Stimulated activated CD4-positive, alpha-beta T cell treated with anti-CD3 and anti-CD28 coated beads, Interleukin-4, amount 100 ng/mL, for 48 hours (primary cell): ENCODE data around the gene DUSP9.

Experiments
- DNase-seq, 2 donors: peaks; one replicate each; pipeline ENCODE4 v3.0.0-alpha.2; 2020; ENCODE audit warnings: low read depth in 2 of 2

The DUSP9 gene

GRCh38 chrX:153635788-153636668 is 11.0 kb upstream of the DUSP9 start:
- no peak for DNase-seq

GRCh38 chrX:153636716-153637115 is 10.3 kb upstream of the DUSP9 start:
- DNase-seq: no peak

- DNase-seq: no peak
These were observed 9.6 kb upstream of the DUSP9 start for GRCh38 chrX:153637121-153638040.

- DNase-seq: no peak
These were observed 9.0 kb upstream of the DUSP9 start for GRCh38 chrX:153638041-153638371.

GRCh38 chrX:153638436-153639176 is 8.4 kb upstream of the DUSP9 start:
- no peak for DNase-seq

- DNase-seq: no peak
These were observed 7.6 kb upstream of the DUSP9 start for GRCh38 chrX:153639177-153640044.

- no peak for DNase-seq
These were observed 6.8 kb upstream of the DUSP9 start for GRCh38 chrX:153640045-153640686.

GRCh38 chrX:153640736-153641575 is 6.0 kb upstream of the DUSP9 start:
- no peak for DNase-seq

GRCh38 chrX:153641627-153642026 is 5.4 kb upstream of the DUSP9 start:
- no peak for DNase-seq

GRCh38 chrX:153642051-153642654 is 4.8 kb upstream of the DUSP9 start:
- no peak for DNase-seq

GRCh38 chrX:153642655-153643430 is 4.2 kb upstream of the DUSP9 start:
- DNase-seq: no peak

- DNase-seq: no peak
These were observed 3.3 kb upstream of the DUSP9 start for GRCh38 chrX:153643431-153644351.

GRCh38 chrX:153644356-153645125 is 2.5 kb upstream of the DUSP9 start:
- no peak for DNase-seq

- DNase-seq: no peak
These were observed 1.9 kb upstream of the DUSP9 start for GRCh38 chrX:153645151-153645550.

- no peak for DNase-seq
These were observed 998 bp upstream of the DUSP9 start for GRCh38 chrX:153645921-153646488.
